HCT116 (cell line): Measurements from ENCODE around the gene CTNND2. TPM values are rescaled to one million over a fixed set of nuclear protein-coding genes. Genes with fewer than 3 reads are reported as not detected.

Experiments
- ATAC-seq: fragments of 200-7000 bp; cut with Tn5 transposase; 2 replicates; pipeline ENCODE4 v1.9.1; 2020; ENCODE audit warnings: mild to moderate bottlenecking, moderate library complexity
- BruUV-seq: library from RNA; stranded (reverse); fragments of 400-500 nt; replicated peaks from 2 replicates; lab custom pipeline; 2021; lab: Mats Ljungman, UMichigan
- CTCF ChIA-PET: fragments of 300-600 bp; sonication (Branson Sonifier 250); formaldehyde crosslinking; loops from one replicate; lab custom pipeline; 2021; ENCODE audit warnings: antibody characterized with exemption; lab: Charles Lee
- POLR2A ChIA-PET: fragments of 300-600, 350-600 bp; sonication (Branson Sonifier 250); formaldehyde crosslinking; loops from one replicate; lab custom pipeline; 2021; ENCODE audit warnings: antibody characterized with exemption; lab: Charles Lee
- RAD21 ChIA-PET, 2 experiments: fragments of 300-600 bp; sonication (Branson Sonifier 250); formaldehyde crosslinking; loops; one replicate each; lab custom pipeline; 2023; ENCODE audit warnings: low total read pairs in 2 of 2; ENCODE audit not compliant: uncharacterized antibody in 2 of 2, unreplicated experiment in 2 of 2, low non-redundant PET in 1 of 2; lab: Charles Lee
- DNase-seq: peaks from one replicate; pipeline ENCODE4 v3.0.0-alpha.2; 2010; ENCODE audit warnings: low read depth, low spot score
- H2AFZ ChIP-seq: fragments of 200-600 bp; shearing (Covaris generic), sonication (generic); 2 replicates; pipeline ENCODE4 v1.6.1; 2017; ENCODE audit warnings: low read depth, mixed run types, mixed read lengths, antibody characterized with exemption, low read length; ENCODE audit not compliant: poor library complexity, severe bottlenecking
- H3K27ac ChIP-seq: 2 replicates; pipeline ENCODE4 v1.5.1; 2012; ENCODE audit warnings: low read depth, low read length
- H3K27me3 ChIP-seq: fragments of 200-600 bp; sonication (generic); 2 replicates; pipeline ENCODE4 v1.6.1; 2016; ENCODE audit warnings: mixed run types, low read length, mixed read lengths; ENCODE audit not compliant: insufficient read depth
- H3K36me3 ChIP-seq, 2 experiments: fragments of 200-500 bp in 1 of 2; fragments of 200-600 bp in 1 of 2; sonication (Bioruptor generic) in 1 of 2; sonication (generic) in 1 of 2; 2 replicates each; pipeline versions ENCODE4 v1.5.1 to v1.6.1; 2014 to 2016; ENCODE audit warnings: low read length in 2 of 2, inconsistent platforms in 1 of 2, mixed read lengths in 1 of 2, mixed run types in 1 of 2; ENCODE audit not compliant: insufficient read depth in 2 of 2, control insufficient read depth in 1 of 2
- H3K4me1 ChIP-seq, 2 experiments: fragments of 200-600 bp in 1 of 2; sonication (generic) in 1 of 2; 2 replicates each; pipeline versions ENCODE4 v1.5.1 to v1.6.1; 2012 to 2017; ENCODE audit warnings: low read length in 2 of 2, inconsistent platforms in 1 of 2, mild to moderate bottlenecking in 1 of 2, mixed read lengths in 1 of 2, mixed run types in 1 of 2, moderate library complexity in 1 of 2; ENCODE audit not compliant: insufficient read depth in 2 of 2, control insufficient read depth in 1 of 2
- H3K4me2 ChIP-seq: fragments of 200-600 bp; sonication (generic); 2 replicates; pipeline ENCODE4 v1.6.1; 2017; ENCODE audit warnings: mixed run types, low read length, mixed read lengths
- H3K4me3 ChIP-seq, 2 experiments: fragments of 200-600 bp in 1 of 2; sonication (generic) in 1 of 2; replicated peaks in 1 of 2; 2 replicates each; pipeline ENCODE4 v1.5.1; 2011 to 2016; ENCODE audit warnings: low read length in 2 of 2, control low read depth in 1 of 2, low read depth in 1 of 2, mild to moderate bottlenecking in 1 of 2, mixed read lengths in 1 of 2, mixed run types in 1 of 2
- H3K79me2 ChIP-seq: fragments of 200-600 bp; sonication (generic); 2 replicates; pipeline ENCODE4 v1.6.1; 2017; ENCODE audit warnings: mild to moderate bottlenecking, mixed run types, low read length, moderate library complexity, mixed read lengths; ENCODE audit not compliant: insufficient read depth
- H3K9ac ChIP-seq: fragments of 200-600 bp; sonication (generic); 2 replicates; pipeline ENCODE4 v1.6.1; 2016; ENCODE audit warnings: low read length, mixed read lengths
- H3K9me2 ChIP-seq: fragments of 200-600 bp; sonication (generic), shearing (Covaris generic); 2 replicates; pipeline ENCODE4 v1.6.1; 2017; ENCODE audit warnings: mixed run types, mild to moderate bottlenecking, moderate library complexity; ENCODE audit not compliant: insufficient read depth
- H3K9me3 ChIP-seq, 2 experiments: fragments of 200-500 bp in 1 of 2; fragments of 200-600 bp in 1 of 2; sonication (Bioruptor generic) in 1 of 2; sonication (generic) in 1 of 2; 2 replicates each; pipeline ENCODE4 v1.6.1; 2014 to 2017; ENCODE audit warnings: low read length in 2 of 2, mixed read lengths in 2 of 2, inconsistent platforms in 1 of 2, low read depth in 1 of 2, mild to moderate bottlenecking in 1 of 2, mixed run types in 1 of 2, moderate library complexity in 1 of 2; ENCODE audit not compliant: control insufficient read depth in 1 of 2, insufficient read depth in 1 of 2
- H4K20me1 ChIP-seq: fragments of 200-600 bp; sonication (generic), shearing (Covaris generic); 2 replicates; pipeline ENCODE4 v1.6.1; 2017; ENCODE audit warnings: mixed run types, mild to moderate bottlenecking, moderate library complexity; ENCODE audit not compliant: insufficient read depth
- EGR1 ChIP-seq: IDR thresholded peaks from 2 replicates; pipeline ENCODE4 v1.6.1; 2012; ENCODE audit warnings: low read depth
- SRF ChIP-seq: IDR thresholded peaks from 2 replicates; pipeline ENCODE4 v1.6.1; 2012; ENCODE audit warnings: low read depth
- ZBTB33 ChIP-seq: IDR thresholded peaks from 2 replicates; pipeline ENCODE4 v1.6.1; 2011; ENCODE audit warnings: mild to moderate bottlenecking, low read length, moderate library complexity; ENCODE audit not compliant: insufficient replicate concordance; ENCODE audit errors: extremely low read depth
- intact Hi-C: fragments of 100-400 bp; cut with micrococcal nuclease; formaldehyde crosslinking; loops from 2 replicates; pipeline ENCODE4 v1.10.0; 2022
- total RNA-seq: library from RNA; stranded (reverse); gene quantifications from one replicate; pipeline ENCODE4 v1.2.1, GENCODE V29; 2021; ENCODE audit not compliant: unreplicated experiment
- TF ChIP-seq, protein P1 (sequence below): IDR thresholded peaks from 2 replicates; pipeline ENCODE4 v1.6.1; 2012
- TF ChIP-seq, protein P2 (sequence below): IDR thresholded peaks from 2 replicates; pipeline ENCODE4 v1.6.1; 2012; ENCODE audit warnings: low read depth

CTNND2 gene
- total RNA-seq, 1 experiment from 2014 or later, result not detected

- peaks cover 5% of the 10 kb centered on the region for H3K27me3 ChIP-seq
- CTCF ChIA-PET, result no interaction called here
- H3K4me3 ChIP-seq, result no peak overlapping the region
- H3K4me2 ChIP-seq, result no peak overlapping the region
- BruUV-seq, result no TSS peak
- DNase-seq (no peak), ATAC-seq (no peak)
- H3K27ac ChIP-seq, result no peak overlapping the region
- H3K9ac ChIP-seq, result no peak overlapping the region
- H3K79me2 ChIP-seq, result no peaks in the 10 kb centered on the region
- H3K9me2 ChIP-seq, result no peaks in the 10 kb centered on the region
- H3K36me3 ChIP-seq, result no peaks in the 10 kb centered on the region
- intact Hi-C loops, result no loop called here
- no peaks in the 10 kb centered on the region for H3K9me3 ChIP-seq
- no peak overlapping the region for H2AFZ ChIP-seq
- POLR2A ChIA-PET, result no interaction called here
- no peaks in the 10 kb centered on the region for H4K20me1 ChIP-seq
- TF ChIP-seq, protein P1, sequence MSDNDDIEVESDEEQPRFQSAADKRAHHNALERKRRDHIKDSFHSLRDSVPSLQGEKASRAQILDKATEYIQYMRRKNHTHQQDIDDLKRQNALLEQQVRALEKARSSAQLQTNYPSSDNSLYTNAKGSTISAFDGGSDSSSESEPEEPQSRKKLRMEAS, result no peak
- TF ChIP-seq EGR1 (no peak), SRF (no peak), ZBTB33 (no peak)
- TF ChIP-seq, protein P2, sequence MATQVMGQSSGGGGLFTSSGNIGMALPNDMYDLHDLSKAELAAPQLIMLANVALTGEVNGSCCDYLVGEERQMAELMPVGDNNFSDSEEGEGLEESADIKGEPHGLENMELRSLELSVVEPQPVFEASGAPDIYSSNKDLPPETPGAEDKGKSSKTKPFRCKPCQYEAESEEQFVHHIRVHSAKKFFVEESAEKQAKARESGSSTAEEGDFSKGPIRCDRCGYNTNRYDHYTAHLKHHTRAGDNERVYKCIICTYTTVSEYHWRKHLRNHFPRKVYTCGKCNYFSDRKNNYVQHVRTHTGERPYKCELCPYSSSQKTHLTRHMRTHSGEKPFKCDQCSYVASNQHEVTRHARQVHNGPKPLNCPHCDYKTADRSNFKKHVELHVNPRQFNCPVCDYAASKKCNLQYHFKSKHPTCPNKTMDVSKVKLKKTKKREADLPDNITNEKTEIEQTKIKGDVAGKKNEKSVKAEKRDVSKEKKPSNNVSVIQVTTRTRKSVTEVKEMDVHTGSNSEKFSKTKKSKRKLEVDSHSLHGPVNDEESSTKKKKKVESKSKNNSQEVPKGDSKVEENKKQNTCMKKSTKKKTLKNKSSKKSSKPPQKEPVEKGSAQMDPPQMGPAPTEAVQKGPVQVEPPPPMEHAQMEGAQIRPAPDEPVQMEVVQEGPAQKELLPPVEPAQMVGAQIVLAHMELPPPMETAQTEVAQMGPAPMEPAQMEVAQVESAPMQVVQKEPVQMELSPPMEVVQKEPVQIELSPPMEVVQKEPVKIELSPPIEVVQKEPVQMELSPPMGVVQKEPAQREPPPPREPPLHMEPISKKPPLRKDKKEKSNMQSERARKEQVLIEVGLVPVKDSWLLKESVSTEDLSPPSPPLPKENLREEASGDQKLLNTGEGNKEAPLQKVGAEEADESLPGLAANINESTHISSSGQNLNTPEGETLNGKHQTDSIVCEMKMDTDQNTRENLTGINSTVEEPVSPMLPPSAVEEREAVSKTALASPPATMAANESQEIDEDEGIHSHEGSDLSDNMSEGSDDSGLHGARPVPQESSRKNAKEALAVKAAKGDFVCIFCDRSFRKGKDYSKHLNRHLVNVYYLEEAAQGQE, result no peak
- RAD21 ChIA-PET, result no interaction called here
- no peaks in the 10 kb centered on the region for H3K4me1 ChIP-seq
Observed at GRCh38 chr5:11130131-11130530, 774.1 kb downstream of the CTNND2 start.
